ENCODE data around the gene SP100. TPM values are rescaled to one million over a fixed set of nuclear protein-coding genes. Genes with fewer than 3 reads are reported as not detected.

SP100 gene
- total and polyA plus RNA-seq, 2 of the 8 experiments (the other 6 are each of a cell fraction or from before 2014, with no cell fraction given) = 0.06 to 1.1 TPM

DNA sequence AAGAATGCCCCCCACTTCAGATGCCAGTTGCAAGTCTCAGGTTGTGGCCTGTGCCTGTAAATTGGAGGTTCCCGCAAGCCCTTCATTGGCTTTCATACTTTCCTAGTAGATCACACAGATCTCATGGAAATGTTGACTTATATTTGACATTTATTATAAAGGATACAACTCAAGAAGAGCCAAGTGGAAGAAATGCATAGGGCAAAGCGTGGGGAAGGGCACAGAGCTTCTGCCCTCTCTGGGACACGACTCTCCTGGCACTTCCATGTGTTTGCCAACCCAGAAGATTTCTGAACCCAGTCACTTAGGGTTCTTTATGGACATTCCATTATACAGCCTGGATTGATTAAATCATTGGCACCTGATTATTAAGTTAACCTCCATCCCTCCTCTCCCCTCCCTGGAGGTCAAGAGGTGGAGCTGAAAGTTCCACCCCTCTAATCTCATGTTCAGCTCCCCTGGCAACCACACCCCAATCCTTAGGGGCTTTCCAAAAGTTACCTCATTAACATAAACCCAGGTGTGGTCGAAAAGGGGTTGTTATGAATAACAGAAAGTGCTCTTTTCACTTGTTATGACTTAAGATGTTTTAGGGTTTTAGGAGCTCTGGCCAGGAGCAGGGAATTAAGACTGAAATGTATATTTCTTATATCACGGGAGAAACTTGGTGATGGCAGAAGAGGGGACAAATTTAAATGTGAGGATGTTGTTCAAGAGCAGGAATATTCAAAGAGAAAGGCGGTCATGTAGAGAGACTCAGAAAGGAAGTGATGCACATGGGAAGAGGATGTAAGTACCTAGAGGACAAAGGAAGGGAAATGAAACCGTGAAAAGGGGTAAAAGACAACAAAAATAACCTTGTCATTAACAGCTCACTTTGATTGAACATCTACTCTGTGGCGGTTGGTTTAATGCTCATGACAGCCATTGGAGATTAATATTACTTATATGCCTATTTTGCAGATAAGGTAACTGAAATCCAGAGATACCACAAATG is 31.8 kb downstream of the SP100 start:
- FAIRE-seq (no peak), DNase-seq (ENCODE audit: low read depth in 1 of 2, low spot score in 2 of 2) (no peak)
- Histone ChIP-seq H3K9ac (replicated peaks in 1 of 4; ENCODE audit: extremely low read depth in 1 of 4, low read depth in 3 of 4, low read length in 3 of 4) (no peak overlapping the region), H2BK12ac (ENCODE audit: low read depth, low read length) (no peak overlapping the region), H2AFZ (ENCODE audit: low read length) (no peak overlapping the region), H3K23me2 (ENCODE audit: low read depth, low read length) (no peaks in the 10 kb centered on the region), H3K18ac (ENCODE audit: extremely low read depth, low read length) (no peak overlapping the region), H3K4me2 (ENCODE audit: insufficient read depth in 1 of 2, low read depth in 2 of 2, low read length in 2 of 2) (no peak overlapping the region), H3K23ac (ENCODE audit: insufficient read length) (no peak overlapping the region), H2BK5ac (ENCODE audit: low read depth, low read length) (no peak overlapping the region), H2AK5ac (ENCODE audit: low read depth, low read length) (no peak overlapping the region), H3K56ac (replicated peaks; ENCODE audit: insufficient read length, low read depth, low read length) (no peak overlapping the region), H3K79me1 (ENCODE audit: low read depth, low read length) (no peaks in the 10 kb centered on the region), H3K14ac (ENCODE audit: insufficient read length) (no peak overlapping the region), H4K91ac (replicated peaks; ENCODE audit: insufficient read length, low read length) (no peak overlapping the region), H2BK20ac (ENCODE audit: low read length) (no peak overlapping the region), H3K4me1 (replicated peaks in 1 of 4; ENCODE audit: control insufficient read depth in 3 of 4, insufficient read depth in 4 of 4, low read length in 3 of 4) (no peaks in the 10 kb centered on the region; a peak in 1 of 7 replicates), H3K36me3 (ENCODE audit: control insufficient read depth in 2 of 4, insufficient read depth in 4 of 4, low read length in 3 of 4) (no peaks in the 10 kb centered on the region), H3K27ac (ENCODE audit: low read depth, low read length) (no peak overlapping the region), H3K9me3 (ENCODE audit: insufficient read depth in 2 of 2, low read depth in 1 of 2, low read length in 1 of 2) (no peaks in the 10 kb centered on the region), H4K20me1 (replicated peaks in 1 of 2; ENCODE audit: control insufficient read depth in 1 of 2, insufficient read depth in 2 of 2, low read length in 2 of 2) (no peaks in the 10 kb centered on the region), H4K8ac (ENCODE audit: extremely low read depth, insufficient read depth, low read length) (no peak overlapping the region), H4K5ac (ENCODE audit: insufficient read length, low read depth, low read length) (no peak overlapping the region), H3K27me3 (replicated peaks in 1 of 4; ENCODE audit: control insufficient read depth in 3 of 4, extremely low read depth in 1 of 4, insufficient read depth in 3 of 4, low read length in 3 of 4) (no peaks in the 10 kb centered on the region), H2BK120ac (replicated peaks; ENCODE audit: low read depth, low read length) (no peak overlapping the region), H2BK15ac (ENCODE audit: low read length) (no peak overlapping the region), H3K79me2 (ENCODE audit: control insufficient read depth in 1 of 2, insufficient read depth in 2 of 2, low read length in 2 of 2) (no peaks in the 10 kb centered on the region), H3K4me3 (ENCODE audit: extremely low read depth in 1 of 4, insufficient read depth in 2 of 4, low read depth in 3 of 4, low read length in 4 of 4) (no peak overlapping the region), H3K4ac (replicated peaks; ENCODE audit: insufficient read length, low read depth, low read length) (no peak overlapping the region)
- 92% methylated on average over 8 of the region's 8 CpGs; no CpG with 5 or more reads in 1 of the 2 experiments for WGBS, 2 experiments (ENCODE audit: extremely low coverage in 1 of 2, insufficient coverage in 1 of 2, insufficient read length in 1 of 2, insufficient replicate concordance in 2 of 2, low coverage in 1 of 2, low lambda C conversion rate in 2 of 2, missing lambda C conversion rate in 1 of 2)
- ChIA-PET CTCF (ENCODE audit: partially characterized antibody) (interaction anchor here (0.6 kb wide), 1 partner anchor 29 kb away, joined by 3 read pairs; no protein-coding TSS in a partner anchor), POLR2A (ENCODE audit: partially characterized antibody) (interaction anchor here (1.6 kb wide), 1 partner anchor 11 kb away, joined by 4 read pairs; no protein-coding TSS in a partner anchor)
- no peak for TF ChIP-seq SUZ12 (IDR thresholded peaks at IDR 0.05; ENCODE audit: low read length)
- TF ChIP-seq GTF2F1 (IDR thresholded peaks at IDR 0.05; ENCODE audit: borderline replicate concordance, low read depth, low read length) = no peak
- TF ChIP-seq SP4 (IDR thresholded peaks at IDR 0.05; ENCODE audit: low read length) = no peak
- TF ChIP-seq TCF12 (IDR thresholded peaks at IDR 0.05; ENCODE audit: low read depth, low read length) = no peak
- no peak for TF ChIP-seq KDM5A (IDR thresholded peaks at IDR 0.05; ENCODE audit: low read length)
- no peak for TF ChIP-seq HDAC6 (IDR thresholded peaks at IDR 0.05; ENCODE audit: low read depth, low read length)
- TF ChIP-seq E2F6 (IDR thresholded peaks at IDR 0.05) = no peak
- no peak for TF ChIP-seq SIRT6 (IDR thresholded peaks at IDR 0.05; ENCODE audit: low read length)
- TF ChIP-seq SP2 (IDR thresholded peaks at IDR 0.05; ENCODE audit: low read length) = no peak
- TF ChIP-seq JUND (IDR thresholded peaks at IDR 0.05; ENCODE audit: low read length) = no peak
- no peak for TF ChIP-seq BRCA1 (IDR thresholded peaks at IDR 0.05; ENCODE audit: low read depth, low read length)
- TF ChIP-seq SAP30 (IDR thresholded peaks at IDR 0.05; ENCODE audit: insufficient read depth, insufficient replicate concordance, low read length) = no peak
